HG02610 (cell line): Measurements from ENCODE around the gene OR1S1.
"Not testable (repeated sequence)": the region's sequence is repeated elsewhere in the genome, so short reads cannot be mapped to it uniquely, and the experiment has no call there.

Experiments
- ATAC-seq: cut with Tn5 transposase; IDR thresholded peaks from one replicate; pipeline ENCODE4 v1.9.1; 2021; ENCODE audit warnings: mild to moderate bottlenecking, moderate library complexity; ENCODE audit not compliant: unreplicated experiment

The OR1S1 gene

DNA sequence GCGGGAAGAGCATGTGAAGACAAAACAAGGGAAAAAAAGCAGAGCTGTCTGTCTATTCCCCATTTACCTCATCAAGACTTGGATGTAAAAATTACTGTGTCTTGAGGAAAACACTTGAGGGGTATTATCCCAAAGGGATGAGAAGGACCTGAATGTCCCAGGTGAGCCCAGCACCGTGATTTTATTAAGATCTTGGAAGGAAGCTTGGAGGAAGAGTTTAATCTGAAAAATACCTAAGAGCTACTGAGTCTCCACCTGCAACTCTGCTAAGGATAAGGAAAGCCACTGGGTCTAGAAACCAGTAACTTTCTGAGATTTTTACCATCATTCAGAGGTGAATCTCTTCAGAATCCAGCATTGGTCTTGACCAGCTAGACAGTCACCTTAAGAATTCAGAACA lies at the start of gene OR1S1:
Gene OR1S1 (plus strand): TSS at position 301 of the 400 bp plus-strand sequence.
- not testable (repeated sequence) for ATAC-seq

DNA sequence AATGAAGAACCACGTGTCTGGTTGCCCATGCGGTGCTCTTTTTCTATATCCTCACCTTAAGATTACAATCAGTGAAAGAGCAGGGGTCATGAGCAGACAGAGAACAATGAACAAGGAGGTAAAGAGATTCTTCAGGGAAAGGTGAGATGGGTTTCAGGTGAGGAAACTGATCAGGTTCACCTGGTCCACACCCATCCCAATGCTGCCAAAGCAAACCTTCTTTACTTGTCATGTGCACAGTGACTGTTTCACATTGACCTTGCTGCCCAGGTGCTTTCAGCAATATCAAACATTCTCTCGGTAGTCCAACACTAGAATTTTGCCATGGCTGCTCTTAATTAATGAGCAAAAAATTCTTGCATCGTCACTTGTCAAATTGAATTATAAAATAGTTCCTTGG lies 48.1 kb upstream of the OR1S1 start:
- ATAC-seq, result no peak

DNA sequence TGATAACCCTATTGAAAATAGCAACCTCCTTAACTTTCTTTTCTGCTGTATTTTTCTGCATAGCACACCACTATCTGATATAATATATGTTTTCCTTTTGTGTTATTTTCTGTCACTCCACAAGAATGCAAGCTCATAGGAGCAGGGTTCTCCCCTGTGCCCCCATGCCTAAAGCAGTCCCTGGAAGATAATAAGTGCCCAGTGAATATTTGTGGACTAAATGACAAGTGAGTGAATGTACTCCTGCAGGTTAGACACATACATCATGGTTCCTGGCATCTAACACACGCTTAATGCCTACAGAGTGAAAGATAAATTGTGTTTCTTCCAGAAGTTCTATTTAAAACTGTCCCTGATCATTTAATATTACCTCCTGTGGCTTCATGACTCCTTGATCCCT lies 47.5 kb upstream of the OR1S1 start:
- no peak for ATAC-seq

DNA sequence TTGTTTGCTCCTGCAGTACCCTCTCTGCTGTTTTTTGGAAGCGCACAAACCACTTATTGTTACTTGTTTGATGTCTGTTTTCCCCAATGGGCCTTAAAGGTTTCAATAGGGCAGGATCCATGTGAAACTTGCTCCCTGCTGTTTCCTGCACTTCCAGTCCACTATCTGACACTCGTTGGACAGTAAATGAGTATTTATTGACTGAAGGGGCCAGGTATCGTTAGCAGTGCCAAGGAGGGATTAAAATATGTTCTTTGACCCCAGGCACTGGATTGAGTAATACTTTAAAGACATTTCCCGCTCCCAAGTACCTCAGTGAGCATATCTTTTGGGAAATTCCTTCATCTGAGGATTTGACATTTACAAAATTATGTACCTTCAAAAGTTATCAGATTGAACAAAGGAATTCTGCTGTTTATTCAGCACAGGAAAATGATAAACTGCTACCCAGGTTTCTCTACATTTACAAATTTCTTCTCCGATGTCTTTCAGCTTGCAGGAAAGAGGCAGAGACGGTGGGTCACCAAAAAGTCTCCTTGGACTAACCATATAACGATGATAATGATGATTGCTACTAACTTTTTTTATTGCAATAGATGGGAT lies 46.9 kb upstream of the OR1S1 start:
- no peak for ATAC-seq

DNA sequence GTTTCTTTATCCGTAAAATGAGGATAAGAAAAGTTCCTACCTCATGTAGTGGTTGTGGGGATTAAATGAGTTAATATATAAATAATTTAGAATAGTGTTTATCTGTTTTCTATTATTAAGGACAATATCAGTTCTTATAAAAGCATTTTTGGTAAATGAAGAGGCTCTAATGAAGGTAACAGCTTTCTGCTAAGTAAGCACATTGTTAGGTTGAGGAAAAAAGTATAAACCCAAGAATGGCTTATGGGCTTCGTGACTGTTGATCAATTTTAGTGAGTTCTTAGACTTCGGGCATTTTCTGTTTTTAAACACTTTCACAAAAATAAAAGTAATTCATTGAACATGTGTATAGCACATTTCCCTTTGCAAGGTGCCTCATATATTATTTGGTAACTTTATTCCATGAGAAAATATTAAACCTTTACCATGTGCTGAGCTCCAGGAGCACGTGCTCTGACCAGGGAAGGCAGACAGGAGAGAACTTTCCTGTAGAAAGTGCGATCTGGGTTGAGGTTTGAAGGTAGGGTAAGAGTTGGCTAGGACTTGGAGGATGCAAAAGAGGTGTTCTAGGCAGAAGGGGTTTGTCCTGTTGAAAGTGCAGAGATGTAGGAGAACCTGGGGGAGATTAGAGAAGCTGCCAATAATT lies 35.0 kb upstream of the OR1S1 start:
- no peak for ATAC-seq

DNA sequence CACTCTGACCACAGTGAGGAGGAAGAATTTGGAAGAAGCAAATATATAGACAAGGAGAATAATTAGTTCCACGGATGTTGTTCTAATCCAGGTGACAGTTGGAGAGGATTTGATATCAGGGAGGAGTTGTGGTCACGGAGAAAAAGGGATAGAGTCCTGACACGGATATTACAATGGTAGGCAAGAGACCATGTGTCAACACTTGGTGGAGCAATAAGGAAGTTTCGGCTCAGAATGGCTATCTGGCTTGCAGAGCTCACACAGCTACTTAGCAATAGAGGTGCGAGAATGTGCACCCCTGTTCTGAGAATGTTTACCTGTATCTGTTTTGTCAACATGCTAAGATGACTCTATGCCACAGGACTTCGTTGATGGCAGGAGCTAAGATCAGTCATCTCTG lies 34.1 kb upstream of the OR1S1 start:
- ATAC-seq, result no peak

DNA sequence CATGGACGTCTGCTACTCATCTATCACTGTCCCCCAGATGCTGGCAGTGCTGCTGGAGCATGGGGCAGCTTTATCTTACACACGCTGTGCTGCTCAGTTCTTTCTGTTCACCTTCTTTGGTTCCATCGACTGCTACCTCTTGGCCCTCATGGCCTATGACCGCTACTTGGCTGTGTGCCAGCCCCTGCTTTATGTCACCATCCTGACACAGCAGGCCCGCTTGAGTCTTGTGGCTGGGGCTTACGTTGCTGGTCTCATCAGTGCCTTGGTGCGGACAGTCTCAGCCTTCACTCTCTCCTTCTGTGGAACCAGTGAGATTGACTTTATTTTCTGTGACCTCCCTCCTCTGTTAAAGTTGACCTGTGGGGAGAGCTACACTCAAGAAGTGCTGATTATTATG lies 32.9 kb upstream of the OR1S1 start:
- ATAC-seq, result no peak

DNA sequence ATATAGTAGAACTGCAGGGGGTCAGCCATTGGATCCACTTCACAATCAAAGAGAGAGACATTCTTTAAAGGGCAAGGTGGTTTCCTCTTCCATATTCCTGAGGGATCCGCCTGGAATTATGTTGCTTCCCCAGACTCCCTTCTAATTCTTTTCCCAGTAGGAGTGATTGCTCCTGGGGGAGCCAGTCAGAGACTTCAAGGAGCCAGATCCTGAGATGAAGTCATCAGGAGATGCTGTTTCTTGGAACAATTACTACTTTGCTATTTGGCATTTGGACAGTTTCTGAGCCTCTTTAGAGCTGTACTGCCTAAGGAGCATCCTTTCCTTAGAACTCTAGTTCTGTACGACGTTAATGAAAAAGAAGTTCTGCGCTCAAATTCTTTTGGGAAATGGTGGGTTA lies 25.6 kb upstream of the OR1S1 start:
- no peak for ATAC-seq

DNA sequence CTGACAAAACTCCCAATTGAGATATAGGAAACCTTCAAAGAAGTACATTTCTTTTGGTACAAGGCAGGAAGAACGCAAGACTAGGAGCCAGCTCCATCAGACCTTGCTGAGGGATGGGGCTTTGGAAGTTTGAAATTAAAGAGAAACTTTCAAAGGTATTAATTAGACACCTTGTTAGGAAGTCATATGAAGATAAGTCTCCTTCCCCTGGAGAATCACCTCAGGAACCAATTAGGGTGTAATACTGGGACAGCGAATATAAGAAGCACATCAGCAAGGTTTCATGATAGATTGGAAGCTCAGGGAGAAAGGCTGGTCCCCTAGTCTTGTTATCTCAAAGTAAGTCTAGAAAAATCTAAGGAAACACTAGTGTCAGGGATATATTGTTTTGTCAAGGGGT lies 23.8 kb upstream of the OR1S1 start, which contains the start of gene OR9Q2:
Gene OR9Q2 (plus strand): TSS at position 301 of the 400 bp plus-strand sequence. CDS start 1,421 bp downstream, outside the sequence.
- ATAC-seq, result no peak

DNA sequence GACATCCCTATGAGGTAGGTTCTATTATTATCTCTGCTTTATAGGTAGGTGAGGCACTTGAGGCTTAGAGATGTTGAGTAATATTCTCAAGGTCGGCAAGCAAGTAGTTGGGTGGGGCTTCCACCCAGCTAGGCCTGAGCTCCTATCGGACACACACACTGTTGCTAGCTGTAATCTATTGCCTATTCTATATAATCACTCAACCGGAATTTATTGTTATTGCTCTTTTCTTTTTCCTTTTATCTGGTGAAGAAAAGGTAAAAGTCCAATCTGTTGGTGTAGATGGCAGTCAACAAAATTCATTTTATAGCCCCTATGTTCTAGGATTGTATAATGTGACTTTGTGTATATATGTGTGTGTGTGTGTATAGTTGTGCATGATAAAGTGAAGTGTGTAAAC lies 20.3 kb upstream of the OR1S1 start:
- no peak for ATAC-seq

DNA sequence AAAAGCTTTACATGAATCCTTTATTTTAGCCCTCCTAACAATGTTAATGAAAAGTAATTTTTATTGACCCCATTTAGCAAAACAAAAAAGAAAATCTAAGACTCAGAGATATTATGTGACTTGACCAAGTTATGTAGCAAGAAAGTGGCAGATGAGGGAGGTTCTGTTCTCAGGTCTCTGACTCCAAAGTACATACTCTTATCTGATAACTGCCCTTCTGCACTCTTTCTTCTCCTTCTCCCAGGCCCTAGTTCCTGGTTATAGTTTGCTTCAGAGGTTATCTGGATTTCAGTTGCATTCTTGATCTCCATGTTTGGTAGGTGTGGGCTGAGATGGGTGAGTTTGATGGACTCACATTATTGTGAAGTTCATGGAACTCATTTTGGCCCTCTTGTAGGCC lies 19.1 kb upstream of the OR1S1 start:
- no peak for ATAC-seq

DNA sequence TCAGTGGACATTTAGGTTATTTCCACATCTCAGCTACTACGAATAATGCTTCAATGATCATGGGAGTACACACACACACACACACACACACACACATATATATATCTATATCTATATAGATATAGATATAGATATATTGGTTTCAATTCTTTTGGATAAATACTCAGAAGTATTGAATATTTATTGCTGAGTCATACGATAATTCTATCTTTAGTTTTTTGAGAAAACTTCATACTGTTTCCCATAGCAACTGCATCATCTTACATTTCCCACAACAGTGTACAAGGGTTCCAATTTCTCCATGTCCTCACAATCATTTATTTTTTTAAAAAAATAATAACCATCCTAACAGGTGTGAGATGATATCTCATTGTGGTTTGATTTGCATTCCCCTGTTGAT lies 16.6 kb upstream of the OR1S1 start:
- no peak for ATAC-seq

DNA sequence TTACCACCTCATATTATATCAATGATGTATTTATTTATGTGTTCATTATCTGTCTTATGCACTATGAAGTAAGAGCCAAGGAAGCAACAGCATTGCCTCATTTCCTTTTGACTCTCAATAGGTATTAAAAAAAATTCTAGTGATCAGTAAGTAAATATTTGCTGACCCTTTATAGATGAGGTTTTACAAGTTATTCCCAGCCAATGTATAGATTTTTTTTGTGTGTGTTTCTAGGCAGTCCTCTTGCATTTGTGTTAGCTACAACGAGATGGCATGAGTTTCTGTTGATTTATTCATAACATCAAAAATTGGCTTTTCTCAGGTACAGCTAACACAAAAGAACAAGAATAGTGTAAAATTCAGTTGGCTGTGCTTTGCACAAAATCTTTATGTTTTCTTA lies 13.2 kb upstream of the OR1S1 start:
- no peak for ATAC-seq

DNA sequence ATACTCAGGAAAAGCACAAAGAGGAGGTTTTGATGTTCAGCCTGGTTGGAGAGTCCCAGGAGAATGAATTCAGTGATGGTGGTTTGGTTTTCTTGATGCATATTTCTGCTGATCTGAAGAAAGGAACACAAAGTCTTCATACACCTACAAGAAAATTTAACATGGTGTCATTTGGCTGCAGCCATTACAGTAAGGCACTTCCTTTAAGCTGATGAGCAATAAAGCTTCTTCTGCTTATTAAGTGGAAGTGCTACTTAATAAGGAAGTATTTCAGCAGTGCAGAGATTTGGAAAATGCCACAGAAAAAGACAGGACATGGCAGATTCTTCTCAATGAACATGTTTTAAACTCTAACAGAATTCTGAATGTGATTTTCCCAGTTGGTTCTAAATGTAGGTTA lies 8.5 kb upstream of the OR1S1 start, which contains the start of gene OR1S2:
Gene OR1S2 (minus strand): TSS at position 101 of the 400 bp plus-strand sequence. CDS start 0 bp downstream, at position 101.
- ATAC-seq, result no peak

DNA sequence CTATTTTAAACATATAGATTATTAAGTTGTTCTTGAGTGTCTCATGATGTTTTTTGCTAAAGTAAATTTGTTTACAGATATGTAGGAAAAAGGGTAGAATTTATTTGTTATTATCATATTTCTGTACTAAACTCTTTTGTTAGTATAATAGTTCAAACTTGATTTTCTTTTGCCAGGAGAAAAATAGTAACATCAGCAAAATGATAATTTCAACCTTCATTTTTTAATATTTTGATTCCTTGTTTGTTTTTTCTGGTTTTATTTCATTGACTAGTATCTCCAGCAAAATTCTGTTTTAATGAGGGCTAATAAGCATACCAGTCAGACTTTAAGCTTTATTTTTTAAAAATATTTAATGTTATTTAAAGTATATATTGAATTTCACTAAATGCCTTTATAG lies 4.0 kb downstream of the OR1S1 start:
- ATAC-seq, result no peak

DNA sequence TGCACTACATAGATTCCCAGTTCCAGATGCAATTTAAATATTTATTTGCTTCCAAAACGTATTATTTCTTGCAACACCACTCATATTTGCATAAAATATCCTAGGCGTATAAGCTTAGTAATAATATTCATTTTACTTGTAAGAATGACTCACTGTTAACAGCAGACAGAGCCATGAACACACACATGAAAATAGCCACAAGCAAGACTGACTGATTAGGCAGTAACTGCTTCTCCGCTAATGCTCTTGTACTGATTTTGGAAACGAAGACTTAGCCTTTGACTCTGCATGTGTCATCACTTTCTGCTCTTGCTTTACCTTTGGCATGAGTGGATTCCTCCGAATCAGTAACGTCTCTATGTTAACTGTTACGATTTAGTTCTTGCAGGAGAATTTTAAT lies 10.2 kb downstream of the OR1S1 start:
- ATAC-seq, result no peak

DNA sequence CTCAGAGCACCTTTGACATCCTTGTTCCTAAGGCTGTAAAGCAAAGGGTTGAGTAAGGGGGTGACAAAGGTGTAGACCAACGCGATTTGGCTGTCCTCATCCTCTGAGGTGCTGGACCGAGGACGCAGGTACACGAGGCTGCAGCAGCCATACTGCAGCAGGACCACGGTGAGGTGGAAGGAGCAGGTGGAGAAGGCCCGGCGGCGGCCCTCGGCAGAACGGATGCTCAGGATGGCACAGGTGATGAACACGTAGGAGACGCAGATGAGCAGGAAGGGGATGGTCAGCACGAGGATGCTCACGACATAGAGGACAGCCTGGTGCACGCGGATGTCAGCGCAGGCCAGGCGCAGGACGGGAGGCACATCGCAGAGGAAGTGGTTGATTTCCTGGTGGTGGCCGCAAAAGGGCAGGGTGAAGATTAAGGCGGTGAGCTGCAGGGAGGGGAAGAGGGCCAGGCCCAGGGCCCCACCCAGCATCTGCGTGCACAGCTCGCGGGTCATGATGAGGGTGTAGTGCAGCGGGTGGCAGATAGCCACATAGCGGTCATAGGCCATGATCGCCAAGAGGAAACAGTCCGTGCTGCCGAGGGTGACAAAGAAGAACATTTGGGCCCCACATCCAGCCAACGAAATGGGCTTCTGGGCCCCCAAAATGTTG lies 15.6 kb downstream of the OR1S1 start:
- no peak for ATAC-seq

DNA sequence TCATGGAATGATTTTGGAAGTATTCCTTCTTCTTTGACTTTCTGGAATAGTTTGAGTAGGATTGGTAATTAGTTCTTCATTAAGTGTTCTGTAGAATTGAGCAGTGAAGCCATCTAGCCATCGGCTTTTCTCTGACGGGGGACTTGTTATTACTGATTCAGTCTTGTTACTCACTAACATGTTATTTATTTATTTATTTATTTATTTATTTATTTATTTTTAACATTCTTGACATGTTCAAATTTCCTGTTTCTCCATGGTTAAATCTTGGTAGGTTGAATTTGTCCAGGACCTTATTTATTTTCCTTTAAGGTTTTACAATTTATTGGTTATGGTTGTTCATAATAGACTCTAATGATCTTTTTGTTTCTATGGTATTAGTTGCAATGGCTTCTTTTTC lies 31.4 kb downstream of the OR1S1 start:
- ATAC-seq, result no peak

DNA sequence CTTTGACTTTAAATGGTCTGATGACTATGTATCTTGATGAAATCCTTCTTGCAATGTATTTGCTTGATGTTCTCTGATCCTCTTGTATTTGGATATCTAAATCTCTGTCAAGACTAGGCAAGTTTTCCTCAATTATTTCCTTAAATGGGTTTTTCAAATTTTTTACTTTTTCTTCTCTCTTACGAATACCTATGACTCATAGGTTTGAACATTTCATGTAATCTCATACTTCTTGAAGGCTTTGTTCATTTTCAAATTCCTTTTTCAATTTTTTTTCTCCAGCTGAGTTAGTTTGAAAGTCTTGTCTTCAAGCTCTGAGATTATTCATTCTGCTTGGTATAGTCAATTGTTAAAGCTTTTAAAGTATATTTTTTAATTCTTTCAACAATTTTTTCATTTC lies 42.4 kb downstream of the OR1S1 start:
- no peak for ATAC-seq

DNA sequence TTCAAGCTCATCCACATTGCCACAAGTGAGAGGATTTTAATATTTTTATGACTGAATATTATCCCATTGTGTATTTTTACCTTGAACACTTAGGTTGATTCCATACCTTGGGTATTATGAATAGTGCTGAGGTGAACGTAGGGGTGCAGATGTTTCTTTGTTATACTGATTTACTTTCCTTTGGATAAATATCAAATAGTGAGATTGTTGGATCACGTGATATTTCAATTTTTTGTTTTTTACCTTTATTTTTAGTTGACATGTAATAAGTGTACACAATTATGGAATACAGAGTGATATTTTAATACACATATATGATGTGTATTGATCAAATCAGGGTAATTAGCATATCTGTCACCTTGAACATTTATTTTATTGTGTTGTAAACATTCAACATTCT lies 47.5 kb downstream of the OR1S1 start:
- no peak for ATAC-seq
